ENCODE data around the gene IL1RAPL1.

Gene IL1RAPL1

GRCh38 chrX:29662759-29663503, 1075.7 kb downstream of the IL1RAPL1 start:
- Histone ChIP-seq H3K4me1 (peaks cover 0 to 29% (median 18%) of the 10 kb centered on the region in 10 experiments; a peak in 14 of 20 replicates), H3K9ac (no peak overlapping the region), H3K4me3 (no peak overlapping the region), H3K4me2 (peak overlapping the region in 7 of 11 experiments; percentile 9 to 66 (median 37); a peak in 12 of 22 replicates), H3K27ac (peak overlapping the region in 1 of 11 experiments; percentile 58; a peak in 2 of 22 replicates), H3K27me3 (no peaks in the 10 kb centered on the region), H3K9me3 (replicated peaks in 1 of 11) (peaks cover 0 to 6% (median 0%) of the 10 kb centered on the region in 11 experiments; a peak in 1 of 22 replicates), H3K36me3 (no peaks in the 10 kb centered on the region), H4K20me1 (no peaks in the 10 kb centered on the region)
- TF ChIP-seq Cebpa-rat (IDR thresholded peaks at IDR 0.05) = no peak

DNA sequence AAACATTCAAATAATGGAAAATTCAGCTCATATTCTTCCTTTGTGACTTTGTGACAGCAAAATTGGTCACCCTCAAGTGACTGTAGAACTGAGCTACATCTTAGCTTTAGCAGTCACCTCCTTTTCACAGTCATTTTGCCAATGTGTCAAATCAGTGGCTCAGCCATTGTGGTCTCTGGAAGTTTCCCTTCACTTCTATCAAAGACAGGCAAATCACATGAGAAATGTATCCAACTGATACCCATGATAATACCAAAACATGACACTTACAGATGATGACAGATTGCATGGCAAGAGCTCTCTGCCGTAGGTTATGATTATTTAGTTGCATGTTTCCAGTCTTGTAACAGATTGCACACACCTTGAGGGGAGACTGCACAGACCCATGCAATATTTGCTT, 1078.3 kb downstream of the IL1RAPL1 start:
- H3K27ac ChIP-seq = no peak overlapping the region

GRCh38 chrX:29666366-29666765, 1079.1 kb downstream of the IL1RAPL1 start:
- no peak overlapping the region for H3K9ac ChIP-seq
- H3K4me2 ChIP-seq = no peak overlapping the region
- H3K9me3 ChIP-seq (replicated peaks in 1 of 11) = no peaks in the 10 kb centered on the region
- H3K4me3 ChIP-seq = no peak overlapping the region
- H3K27me3 ChIP-seq = no peaks in the 10 kb centered on the region
- H4K20me1 ChIP-seq = no peaks in the 10 kb centered on the region
- no peak for TF ChIP-seq Cebpa-rat (IDR thresholded peaks at IDR 0.05)
- H3K4me1 ChIP-seq = peaks cover 0 to 19% (median 15%) of the 10 kb centered on the region in 10 experiments; a peak in 14 of 20 replicates
- H3K27ac ChIP-seq = no peak overlapping the region
- no peaks in the 10 kb centered on the region for H3K36me3 ChIP-seq

More for the DNA sequence above, 1078.3 kb downstream of the IL1RAPL1 start:
- no peaks in the 10 kb centered on the region for H3K9me3 ChIP-seq (replicated peaks in 1 of 11)
- no peak for TF ChIP-seq Cebpa-rat (IDR thresholded peaks at IDR 0.05)
- no peaks in the 10 kb centered on the region for H3K36me3 ChIP-seq
- H3K4me3 ChIP-seq = no peak overlapping the region
- H4K20me1 ChIP-seq = no peaks in the 10 kb centered on the region
- H3K4me2 ChIP-seq = no peak overlapping the region
- H3K9ac ChIP-seq = no peak overlapping the region
- peaks cover 0 to 27% (median 18%) of the 10 kb centered on the region in 10 experiments; a peak in 14 of 20 replicates for H3K4me1 ChIP-seq
- no peaks in the 10 kb centered on the region for H3K27me3 ChIP-seq

- no peak overlapping the region for H3K4me2 ChIP-seq
- TF ChIP-seq Cebpa-rat (IDR thresholded peaks at IDR 0.05) = no peak
- H3K4me1 ChIP-seq = no peaks in the 10 kb centered on the region
- no peaks in the 10 kb centered on the region for H3K9me3 ChIP-seq (replicated peaks in 1 of 11)
- no peaks in the 10 kb centered on the region for H4K20me1 ChIP-seq
- H3K9ac ChIP-seq = no peak overlapping the region
- H3K27me3 ChIP-seq = no peaks in the 10 kb centered on the region
- no peaks in the 10 kb centered on the region for H3K36me3 ChIP-seq
- H3K4me3 ChIP-seq = no peak overlapping the region
- H3K27ac ChIP-seq = no peak overlapping the region
Observed at GRCh38 chrX:29671421-29671820, 1084.2 kb downstream of the IL1RAPL1 start.

- H3K27me3 ChIP-seq = no peaks in the 10 kb centered on the region
- no peaks in the 10 kb centered on the region for H3K4me1 ChIP-seq
- no peak overlapping the region for H3K27ac ChIP-seq
- no peaks in the 10 kb centered on the region for H3K36me3 ChIP-seq
- H3K9me3 ChIP-seq (replicated peaks in 1 of 11) = no peaks in the 10 kb centered on the region
- no peak overlapping the region for H3K9ac ChIP-seq
- no peak for TF ChIP-seq Cebpa-rat (IDR thresholded peaks at IDR 0.05)
- no peak overlapping the region for H3K4me2 ChIP-seq
- no peak overlapping the region for H3K4me3 ChIP-seq
- no peaks in the 10 kb centered on the region for H4K20me1 ChIP-seq
Observed at GRCh38 chrX:29687687-29688086, 1100.4 kb downstream of the IL1RAPL1 start.

GRCh38 chrX:29690061-29690460, 1102.8 kb downstream of the IL1RAPL1 start:
- Histone ChIP-seq H3K9ac (no peak overlapping the region), H3K4me2 (no peak overlapping the region), H3K4me1 (no peaks in the 10 kb centered on the region), H3K27me3 (no peaks in the 10 kb centered on the region), H3K36me3 (no peaks in the 10 kb centered on the region), H3K4me3 (no peak overlapping the region), H4K20me1 (no peaks in the 10 kb centered on the region), H3K27ac (no peak overlapping the region), H3K9me3 (replicated peaks in 1 of 11) (no peaks in the 10 kb centered on the region)
- TF ChIP-seq Cebpa-rat (IDR thresholded peaks at IDR 0.05) = no peak

DNA sequence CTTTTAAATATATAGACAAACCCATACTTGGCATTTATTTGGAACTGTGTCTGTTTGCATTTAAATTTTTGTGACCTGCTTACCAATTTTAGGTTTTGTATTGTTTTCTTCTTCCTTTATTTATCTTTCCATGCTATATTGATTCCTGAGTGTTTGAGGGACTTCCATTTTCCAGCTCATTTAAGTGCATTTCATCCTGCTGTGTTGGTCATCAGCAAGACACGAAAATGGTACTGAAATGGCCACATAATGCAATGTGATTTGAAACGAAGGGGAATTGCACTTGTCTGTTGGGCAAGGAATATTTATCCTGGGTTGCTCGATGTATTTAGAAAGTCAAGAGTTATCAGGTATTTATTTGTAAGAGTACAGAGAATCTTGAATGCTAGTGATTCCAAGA, 1103.8 kb downstream of the IL1RAPL1 start:
- H3K4me2 ChIP-seq = no peak overlapping the region
- no peaks in the 10 kb centered on the region for H3K9me3 ChIP-seq (replicated peaks in 1 of 11)
- H4K20me1 ChIP-seq = no peaks in the 10 kb centered on the region
- no peak overlapping the region for H3K9ac ChIP-seq
- TF ChIP-seq Cebpa-rat (IDR thresholded peaks at IDR 0.05) = no peak
- H3K27ac ChIP-seq = no peak overlapping the region
- H3K4me1 ChIP-seq = no peaks in the 10 kb centered on the region
- no peak overlapping the region for H3K4me3 ChIP-seq
- H3K27me3 ChIP-seq = no peaks in the 10 kb centered on the region
- no peaks in the 10 kb centered on the region for H3K36me3 ChIP-seq

- Histone ChIP-seq H3K27me3 (no peaks in the 10 kb centered on the region), H3K4me3 (no peak overlapping the region), H3K36me3 (no peaks in the 10 kb centered on the region), H4K20me1 (no peaks in the 10 kb centered on the region), H3K9ac (no peak overlapping the region), H3K9me3 (replicated peaks in 1 of 11) (no peaks in the 10 kb centered on the region), H3K27ac (no peak overlapping the region), H3K4me2 (no peak overlapping the region), H3K4me1 (no peaks in the 10 kb centered on the region)
- TF ChIP-seq Cebpa-rat (IDR thresholded peaks at IDR 0.05) = no peak
Observed at GRCh38 chrX:29693912-29694311, 1106.7 kb downstream of the IL1RAPL1 start.

- no peaks in the 10 kb centered on the region for H3K36me3 ChIP-seq
- H3K9me3 ChIP-seq (replicated peaks in 1 of 11) = no peaks in the 10 kb centered on the region
- H3K27ac ChIP-seq = no peak overlapping the region
- no peaks in the 10 kb centered on the region for H3K27me3 ChIP-seq
- H3K4me1 ChIP-seq = no peaks in the 10 kb centered on the region
- H3K4me3 ChIP-seq = no peak overlapping the region
- no peak overlapping the region for H3K9ac ChIP-seq
- H3K4me2 ChIP-seq = no peak overlapping the region
- TF ChIP-seq Cebpa-rat (IDR thresholded peaks at IDR 0.05) = no peak
- H4K20me1 ChIP-seq = no peaks in the 10 kb centered on the region
Observed at GRCh38 chrX:29699239-29699638, 1112.0 kb downstream of the IL1RAPL1 start.

- no peak overlapping the region for H3K27ac ChIP-seq
- H3K4me3 ChIP-seq = no peak overlapping the region
- no peaks in the 10 kb centered on the region for H3K4me1 ChIP-seq
- TF ChIP-seq Cebpa-rat (IDR thresholded peaks at IDR 0.05) = no peak
- H3K27me3 ChIP-seq = no peaks in the 10 kb centered on the region
- no peak overlapping the region for H3K4me2 ChIP-seq
- no peak overlapping the region for H3K9ac ChIP-seq
- H3K36me3 ChIP-seq = no peaks in the 10 kb centered on the region
- H3K9me3 ChIP-seq (replicated peaks in 1 of 11) = peaks cover 0 to 20% (median 11%) of the 10 kb centered on the region in 11 experiments; a peak in 12 of 22 replicates
- H4K20me1 ChIP-seq = no peaks in the 10 kb centered on the region
Observed at GRCh38 chrX:29707088-29707487, 1119.8 kb downstream of the IL1RAPL1 start.
